ENCODE measurements around the gene JUP.
A peak's percentile ranks its signal among the peaks of the same experiment; 100 is the strongest.

Gene JUP

DNA sequence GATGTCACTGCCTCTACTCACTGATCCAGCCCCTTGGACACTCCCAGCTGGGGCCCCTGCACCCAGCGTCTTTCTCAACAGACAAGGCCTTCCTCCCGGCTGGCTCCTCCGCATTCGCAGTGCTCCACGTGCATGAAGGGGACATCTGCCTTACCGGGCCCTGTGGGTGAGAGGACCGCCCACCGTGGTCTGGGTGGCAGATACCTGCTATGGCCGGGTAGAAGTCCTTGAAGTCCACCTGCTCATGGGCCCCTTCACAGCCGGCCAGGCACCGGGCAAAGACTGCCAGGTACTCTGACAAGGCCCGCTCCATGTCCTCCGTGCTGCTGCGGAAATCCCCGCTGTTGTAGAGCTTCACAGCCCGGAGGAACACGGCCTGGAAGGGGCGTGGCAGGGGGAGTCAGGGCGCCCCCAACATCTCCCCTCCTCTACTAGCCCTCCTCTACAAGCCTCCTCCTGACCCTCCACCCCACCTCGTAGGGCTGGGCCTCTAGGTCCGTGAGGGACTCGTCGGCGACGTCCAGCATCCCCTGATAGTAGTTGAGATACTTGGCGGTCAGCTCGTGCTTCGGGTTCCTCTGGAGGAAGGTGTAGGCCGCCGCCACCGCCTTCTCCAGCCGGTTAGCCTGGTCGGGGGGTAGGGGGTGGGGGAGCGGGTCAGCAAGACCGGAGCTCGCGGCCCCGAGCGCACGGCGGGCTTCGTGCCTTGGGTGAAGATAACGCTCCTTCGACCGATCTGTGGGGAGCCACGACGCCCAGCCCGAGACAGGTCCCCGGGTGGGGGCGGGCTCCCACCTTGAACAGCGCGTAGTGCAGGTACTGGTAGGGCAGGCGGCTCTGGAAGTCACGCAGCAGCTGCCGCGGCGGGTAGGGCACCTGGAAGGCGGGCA, 24.4 kb upstream of the JUP start:
- peak; percentile 19 for DNase-seq (ENCODE audit: low spot score)

DNA sequence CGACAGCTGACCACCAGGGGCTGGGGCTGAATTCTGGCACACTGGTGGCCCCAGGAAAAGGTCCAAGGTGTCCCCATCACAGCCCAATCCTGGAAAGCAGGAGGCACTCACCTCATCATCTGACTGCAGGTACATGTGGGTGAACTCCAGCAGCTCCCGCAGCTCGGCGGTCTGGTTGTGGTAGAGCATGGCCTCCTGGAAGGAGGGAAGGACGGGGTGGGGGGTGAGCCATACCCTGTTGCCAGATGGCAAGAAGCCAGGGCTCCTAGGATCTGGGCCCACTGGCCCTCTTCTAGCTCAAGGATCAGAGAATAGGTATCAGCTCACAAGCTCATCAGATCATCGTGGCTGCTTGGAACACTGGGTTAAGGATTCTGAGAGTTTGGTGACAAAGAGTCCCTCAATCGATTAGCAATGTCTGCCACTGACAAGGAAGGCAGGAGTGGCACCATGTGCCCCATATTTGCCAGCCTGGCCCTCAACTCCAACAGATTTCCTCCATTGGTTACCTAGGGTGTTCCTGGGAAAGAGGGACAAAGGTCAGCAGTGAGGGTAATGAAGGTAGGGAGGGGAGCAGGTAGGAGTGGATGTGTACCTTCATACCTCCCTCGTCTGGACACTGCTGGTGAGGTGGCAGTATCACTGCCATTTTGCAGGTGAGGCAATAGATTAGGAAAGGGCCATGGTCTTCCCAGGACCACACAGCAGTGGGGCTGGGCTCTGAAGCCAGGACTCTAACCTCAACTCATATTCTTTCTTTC, 20.4 kb upstream of the JUP start:
- no peak for DNase-seq (ENCODE audit: low spot score)

DNA sequence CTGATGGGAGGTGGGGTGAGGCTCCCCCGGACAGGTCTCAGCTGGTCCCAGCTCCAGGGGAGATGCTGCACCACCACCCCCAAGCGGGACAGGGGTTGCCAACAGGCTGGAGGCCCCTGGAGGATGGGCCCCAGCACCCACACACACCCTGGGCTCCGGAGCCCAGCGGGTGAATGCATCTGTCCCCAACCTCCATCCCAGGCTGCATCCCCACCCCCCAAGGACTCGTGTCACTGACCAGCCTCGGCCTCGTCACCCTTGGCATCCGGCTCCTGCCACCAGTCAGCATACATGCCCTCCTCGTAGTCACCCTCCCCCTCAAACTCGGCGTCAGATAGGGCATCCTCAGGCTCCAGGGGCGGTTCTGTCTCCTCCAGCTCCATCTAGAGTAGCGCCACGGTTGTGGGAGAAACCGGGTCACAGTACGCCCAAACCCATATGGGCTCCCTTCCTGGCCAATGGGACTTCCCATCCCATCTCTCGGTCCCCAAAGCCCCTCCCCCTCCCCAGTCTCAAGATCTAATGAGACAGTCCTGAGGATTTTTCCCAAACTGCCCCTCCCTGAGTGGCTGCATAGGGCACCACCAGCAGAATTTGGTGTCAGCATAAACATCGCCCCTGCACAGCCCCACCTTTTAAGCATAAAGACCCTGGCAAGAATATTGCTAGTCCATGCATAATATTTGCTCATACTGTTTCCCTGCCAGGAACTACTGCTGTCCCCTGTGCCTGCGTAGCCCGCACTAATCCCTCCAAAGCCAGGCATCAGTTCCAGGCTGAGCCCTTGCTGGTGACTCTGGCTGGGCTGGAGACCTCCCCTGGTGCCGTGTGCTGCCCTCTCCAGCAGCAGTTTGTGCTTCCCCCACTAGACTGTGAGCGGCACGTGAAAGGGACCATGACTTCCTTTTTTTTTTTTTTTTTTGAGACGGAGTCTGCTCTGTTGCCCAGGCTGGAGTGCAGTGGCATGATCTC, 16.8 kb upstream of the JUP start:
- no peak for DNase-seq (ENCODE audit: low spot score)

DNA sequence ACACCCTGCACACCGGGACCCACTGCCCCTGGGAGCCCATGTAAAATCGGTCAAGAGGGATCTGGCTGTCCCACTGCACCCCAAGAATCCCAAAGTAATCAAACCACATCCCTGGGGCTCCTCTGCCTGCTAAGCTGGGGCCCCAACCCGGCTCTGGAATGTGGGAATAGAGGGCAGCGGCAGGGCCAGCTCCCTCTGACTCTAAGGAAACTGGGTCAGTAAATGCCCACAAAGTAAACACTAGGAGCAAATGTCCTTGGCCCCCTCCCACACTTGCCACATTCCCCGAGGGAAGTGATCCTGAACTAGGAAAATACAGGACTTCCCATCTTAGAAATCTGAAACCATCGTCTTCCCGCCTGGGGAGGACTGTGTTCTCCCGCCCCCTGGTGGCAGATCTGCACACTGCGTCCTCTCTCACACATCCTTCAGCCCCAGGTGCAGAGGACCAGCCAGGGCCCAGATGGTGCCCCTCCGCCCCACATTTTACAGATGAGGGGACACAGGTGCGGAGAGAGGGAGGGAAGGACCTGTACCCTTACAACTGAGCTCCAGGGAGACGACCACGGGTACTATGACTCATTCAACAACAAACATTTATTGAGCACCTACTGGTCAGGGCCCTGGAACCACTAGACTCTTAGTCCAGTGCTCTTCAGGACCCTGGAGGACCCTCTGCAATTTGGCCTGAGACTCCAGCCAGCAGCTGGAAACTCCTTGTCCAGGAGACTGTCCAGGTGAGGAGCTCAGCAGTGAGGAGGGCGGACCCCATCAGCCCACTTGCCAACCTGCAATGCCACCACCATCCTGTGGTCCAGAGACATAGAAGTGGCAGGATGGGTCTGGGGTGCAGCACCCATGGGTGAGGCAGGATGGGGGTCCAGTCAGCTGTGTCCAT, 15.1 kb upstream of the JUP start:
- DNase-seq (ENCODE audit: low spot score): peak; percentile 71

DNA sequence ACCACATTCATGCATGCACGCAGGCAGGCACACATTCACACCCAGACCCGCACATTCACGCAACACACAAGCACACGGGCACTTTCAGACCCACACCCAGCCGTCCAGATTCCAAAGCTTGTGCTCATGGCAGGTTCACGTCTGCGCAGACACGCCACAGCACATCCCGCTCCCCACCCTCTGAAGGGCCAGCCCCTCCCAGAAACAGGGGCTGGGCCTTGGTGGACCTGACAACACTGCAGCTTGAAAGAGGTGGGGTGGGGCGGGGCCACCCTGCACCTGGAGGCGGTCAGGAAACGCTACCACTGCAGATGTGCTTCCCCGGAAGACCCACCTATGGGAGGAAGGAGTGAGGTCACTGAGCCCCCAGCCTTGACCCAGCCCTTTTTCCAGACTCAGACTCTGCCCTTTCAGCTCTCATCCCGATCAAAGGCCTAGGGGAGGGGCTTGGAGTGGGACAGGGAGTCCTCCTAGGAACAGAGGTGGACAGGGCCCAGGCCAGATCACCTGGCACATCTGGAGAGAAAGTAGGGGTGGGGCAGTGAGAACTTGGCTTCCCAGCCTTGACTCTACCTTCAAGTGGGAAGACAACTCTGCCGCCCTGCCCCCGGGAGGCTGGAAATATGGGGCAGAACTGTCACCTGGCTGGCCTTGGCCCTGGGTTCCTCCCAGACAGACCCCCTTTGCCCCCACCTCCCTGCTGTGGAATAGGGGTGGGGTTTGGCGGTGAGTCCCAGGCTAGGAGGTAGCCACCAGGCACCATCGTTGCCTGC, 14.3 kb upstream of the JUP start:
- no peak for DNase-seq (ENCODE audit: low spot score)

DNA sequence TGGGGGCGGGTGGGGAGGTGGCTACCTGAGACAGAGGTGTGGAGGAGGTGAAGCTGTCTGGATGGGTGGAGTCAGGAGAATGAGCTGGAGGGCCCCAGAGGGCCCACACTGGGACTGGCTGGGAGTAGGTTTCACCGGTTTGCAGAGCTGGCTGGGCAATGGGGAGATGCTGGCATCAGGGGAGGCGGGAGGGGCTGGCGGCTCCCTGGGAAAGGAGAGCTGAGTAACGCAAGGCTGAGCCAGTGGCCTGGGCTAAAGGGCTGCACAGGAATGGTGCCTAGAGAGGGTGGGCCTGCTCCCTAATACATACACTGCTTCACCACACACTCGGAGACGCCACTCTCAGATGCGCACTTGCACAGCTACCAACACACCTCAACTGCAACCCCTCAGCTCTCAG, 12.9 kb upstream of the JUP start:
- no peak for DNase-seq (ENCODE audit: low spot score)

DNA sequence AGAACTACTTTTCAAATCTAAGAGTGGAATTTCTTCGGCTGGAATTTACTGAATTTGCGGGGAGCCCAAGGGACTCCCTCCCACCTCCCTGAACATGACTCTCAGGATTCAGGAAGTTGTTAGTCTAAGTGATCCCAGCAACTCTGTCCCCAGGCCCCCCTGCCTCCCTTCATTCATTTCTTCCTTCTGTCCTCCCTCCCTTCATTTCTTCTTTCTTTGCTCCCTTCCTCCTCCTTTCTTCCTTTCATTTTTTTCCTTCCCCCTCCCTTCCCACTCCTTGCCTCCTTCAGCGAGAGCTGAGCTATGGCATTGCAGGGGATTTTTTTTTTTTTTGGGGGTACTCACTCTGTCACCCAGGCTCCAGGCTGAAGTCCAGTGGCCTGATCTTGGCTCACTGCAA, 10.9 kb upstream of the JUP start:
- no peak for DNase-seq (ENCODE audit: low spot score)

DNA sequence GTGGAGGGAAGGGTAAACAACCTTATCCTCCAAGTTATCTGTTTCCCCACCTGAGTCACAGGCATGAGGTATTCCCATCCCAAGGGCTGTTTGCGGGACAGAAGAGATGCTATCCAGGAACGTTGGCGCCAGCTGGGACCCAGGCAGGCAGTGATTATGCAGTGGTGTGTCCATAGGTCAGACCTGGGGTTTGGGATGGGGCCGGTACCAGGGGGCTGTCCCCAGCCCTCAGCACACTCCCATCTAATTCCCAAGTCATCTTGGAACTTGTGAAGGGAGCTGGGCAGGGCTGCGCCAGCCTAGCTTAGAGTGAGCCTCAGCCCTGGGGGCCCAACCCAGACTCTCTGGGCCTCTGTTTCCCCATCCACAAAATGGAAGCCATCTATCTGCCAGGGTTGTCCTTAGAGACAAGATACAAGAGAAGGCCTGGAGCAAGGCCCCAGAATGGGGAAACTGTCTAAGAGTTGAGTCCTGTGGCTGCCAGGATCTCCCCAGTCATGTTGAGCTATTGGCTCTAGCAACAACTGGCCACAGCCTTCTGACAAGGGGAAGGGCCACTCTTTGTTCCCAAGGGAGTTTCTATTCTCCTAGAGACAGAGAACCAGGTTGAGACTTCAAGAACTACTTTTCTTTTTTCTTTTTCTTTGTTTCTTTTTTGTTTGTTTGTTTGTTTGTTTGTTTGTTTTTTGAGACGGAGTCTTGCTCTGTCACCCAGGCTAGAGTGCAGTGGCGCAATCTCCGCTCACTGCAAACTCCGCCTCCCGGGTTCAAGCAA, 9.8 kb upstream of the JUP start:
- no peak for DNase-seq (ENCODE audit: low spot score)

DNA sequence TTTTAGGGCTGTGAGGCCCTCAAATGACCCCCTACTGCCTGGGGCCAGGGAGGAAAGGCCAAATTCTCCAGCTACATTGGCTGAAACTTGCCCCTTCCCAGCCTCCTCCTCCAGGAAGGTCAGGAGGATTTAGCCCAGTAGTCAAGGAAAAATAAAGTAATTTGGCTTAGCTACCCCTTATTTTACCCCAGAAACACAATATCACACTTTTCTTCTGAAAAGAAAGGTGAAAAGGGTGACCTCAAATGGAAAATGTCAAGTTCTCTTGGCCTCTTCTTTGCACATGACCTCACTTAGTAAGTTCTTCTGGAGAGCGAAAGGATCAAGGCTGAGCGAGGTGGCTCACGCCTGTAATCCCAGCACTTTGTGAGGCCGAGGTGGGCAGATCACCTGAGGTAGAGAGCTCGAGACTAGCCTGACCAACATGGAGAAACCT, 8.0 kb upstream of the JUP start:
- no peak for DNase-seq (ENCODE audit: low spot score)

DNA sequence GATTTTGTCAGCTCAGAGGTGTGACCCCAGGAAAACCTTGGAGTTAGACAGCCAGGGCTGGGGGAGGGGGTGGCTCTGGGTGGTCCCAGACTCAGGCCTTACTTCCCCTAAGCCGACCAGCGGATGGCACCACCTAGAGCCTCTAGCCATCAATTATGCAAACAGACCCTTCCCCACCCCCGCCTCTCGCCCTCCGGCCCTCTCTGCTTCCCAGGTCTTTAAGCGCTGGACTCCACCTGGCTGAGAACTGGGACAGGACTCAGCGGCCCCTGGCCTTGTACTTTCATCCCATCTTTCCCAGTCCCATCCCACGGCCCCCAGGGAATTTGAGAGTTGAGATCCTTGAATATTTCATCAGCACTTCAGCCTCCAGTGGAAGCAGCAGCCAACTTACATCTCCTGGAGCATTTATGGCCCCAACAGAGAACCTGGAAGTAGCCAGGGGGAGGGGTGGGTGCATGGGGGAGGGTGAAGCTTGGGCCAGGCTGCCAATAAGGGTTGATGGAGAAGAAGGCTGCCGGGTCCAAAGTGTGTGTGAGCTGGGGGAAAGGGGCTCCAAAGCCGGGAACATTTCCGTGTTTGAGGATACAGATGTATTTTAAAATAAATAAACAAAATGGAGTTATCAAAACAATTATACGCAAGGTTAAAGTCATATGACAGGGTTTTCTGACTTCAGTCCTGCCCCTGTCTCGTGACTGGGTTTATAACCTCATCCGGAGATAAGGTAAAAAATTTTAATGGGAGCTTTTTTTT, 7.5 kb upstream of the JUP start:
- no peak for DNase-seq (ENCODE audit: low spot score)

DNA sequence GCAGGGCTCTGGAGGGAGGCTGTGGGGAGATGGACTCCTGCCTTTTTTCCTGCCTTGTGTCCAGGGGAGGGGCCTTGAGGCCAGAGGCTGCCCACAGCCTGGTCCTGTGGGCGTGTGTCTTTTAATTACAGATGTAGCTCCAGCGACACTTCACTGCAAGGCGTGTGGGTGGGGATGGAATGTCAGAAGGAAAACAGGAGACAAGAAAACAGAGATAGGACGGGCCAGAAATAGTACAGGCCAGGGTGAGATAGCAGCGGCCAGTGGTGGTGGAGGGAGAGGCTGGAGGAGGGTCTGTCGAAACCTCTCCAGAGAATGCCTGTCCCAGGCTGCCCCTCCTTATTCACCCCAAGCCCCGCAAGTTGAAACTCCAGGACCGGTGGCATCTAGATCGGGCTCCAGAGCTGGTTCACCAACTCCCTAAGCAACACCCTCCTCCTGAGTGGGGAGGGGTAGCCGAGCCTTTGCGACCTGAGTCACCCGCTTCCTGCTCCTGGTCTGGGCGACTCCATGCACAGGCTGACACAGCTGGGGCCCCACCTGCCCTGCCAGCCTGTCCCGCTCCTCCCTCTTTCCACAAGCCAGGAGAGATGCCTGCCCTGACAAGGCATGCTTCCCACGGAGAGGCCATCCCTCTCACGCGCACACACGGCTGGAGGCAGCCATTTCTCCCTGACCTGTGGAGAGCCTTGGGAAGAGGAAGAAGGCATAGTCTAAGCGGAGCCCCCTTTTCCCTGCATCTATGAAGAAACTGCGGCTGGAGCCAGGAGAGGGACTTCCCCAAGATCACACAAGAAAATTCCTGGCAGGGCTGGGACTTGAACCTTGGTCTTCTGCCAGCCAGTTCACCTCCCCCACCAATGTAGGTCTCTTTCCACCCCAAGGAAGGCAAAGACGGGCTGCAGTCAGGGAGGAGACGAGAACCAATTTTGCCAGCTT, 6.6 kb upstream of the JUP start:
- no peak for DNase-seq (ENCODE audit: low spot score)

DNA sequence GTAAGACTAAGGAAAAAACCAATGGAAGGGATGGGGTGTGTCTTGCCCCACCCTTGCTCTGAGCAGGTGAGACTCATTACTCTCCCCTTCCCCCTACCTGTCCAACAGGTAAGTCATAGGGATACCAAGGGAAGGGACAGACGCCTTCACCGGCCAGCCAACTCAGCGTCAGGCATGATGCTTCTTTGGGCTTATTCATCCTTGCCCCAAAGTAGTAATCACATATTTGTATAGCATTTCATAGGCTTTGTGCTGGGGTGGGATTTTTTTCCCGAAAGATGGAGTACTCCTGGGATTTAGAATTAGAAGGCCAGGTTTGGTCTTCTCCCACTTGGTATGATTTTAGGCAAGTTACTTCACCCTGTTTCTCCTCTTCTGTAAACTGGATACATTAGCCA, 509 bp upstream of the JUP start:
- DNase-seq (ENCODE audit: low spot score): no peak

DNA sequence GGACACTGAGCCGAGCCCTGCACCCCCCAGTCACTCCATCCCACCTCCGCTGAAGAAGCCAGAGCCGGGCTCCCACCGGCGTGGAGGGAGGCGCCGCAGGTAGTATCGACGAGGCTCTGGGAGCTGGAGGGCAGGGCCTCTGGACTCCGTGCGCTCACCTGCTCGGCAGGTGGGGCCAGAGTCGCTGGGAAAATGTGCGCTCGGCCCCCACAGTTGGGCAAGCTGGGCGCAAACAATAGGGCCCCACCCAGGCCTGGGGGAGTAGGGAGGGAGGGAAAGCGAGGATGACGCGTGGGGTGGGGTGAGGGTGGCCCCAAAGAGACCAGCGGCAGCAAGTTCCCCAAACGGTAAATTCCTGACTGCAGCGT, 668 bp downstream of the JUP start:
- DNase-seq (ENCODE audit: low spot score): no peak

DNA sequence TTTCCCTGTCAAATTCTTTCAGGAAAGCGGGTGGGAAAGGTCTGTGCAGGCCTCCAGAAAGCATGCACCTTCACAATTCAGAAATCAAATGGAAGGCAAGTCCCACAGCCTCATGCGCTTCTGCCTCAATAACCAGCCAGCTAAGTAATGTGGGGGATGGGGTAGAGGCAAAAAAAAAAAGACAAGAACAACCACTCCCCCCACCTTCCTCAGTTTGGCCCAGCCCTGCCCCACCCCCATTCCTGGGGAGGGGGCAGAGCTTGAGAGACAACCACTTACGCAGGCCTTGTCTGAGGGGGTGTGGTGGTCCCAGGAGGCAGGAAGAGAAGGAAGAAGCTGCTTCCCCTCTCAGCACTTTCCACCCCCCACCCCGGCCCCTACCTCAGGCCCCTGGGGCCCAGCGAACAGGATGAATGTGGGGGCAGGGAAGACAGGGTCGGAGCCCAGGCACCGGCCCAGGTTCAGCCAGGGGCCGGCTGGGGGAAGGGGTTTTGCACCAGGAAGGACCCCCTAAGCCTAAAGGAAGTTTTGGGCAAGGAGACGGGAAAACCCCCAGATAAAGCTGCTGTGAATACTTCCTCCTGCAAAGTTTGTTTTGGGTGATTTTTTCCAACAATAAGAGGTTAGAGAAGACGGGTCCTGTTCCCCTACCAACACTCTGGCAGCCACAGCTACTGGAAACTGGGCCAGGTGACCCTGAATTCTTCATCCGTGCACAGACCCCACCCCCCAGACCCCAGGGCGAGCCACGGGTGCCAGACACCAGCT, 1.2 kb downstream of the JUP start:
- no peak for DNase-seq (ENCODE audit: low spot score)

DNA sequence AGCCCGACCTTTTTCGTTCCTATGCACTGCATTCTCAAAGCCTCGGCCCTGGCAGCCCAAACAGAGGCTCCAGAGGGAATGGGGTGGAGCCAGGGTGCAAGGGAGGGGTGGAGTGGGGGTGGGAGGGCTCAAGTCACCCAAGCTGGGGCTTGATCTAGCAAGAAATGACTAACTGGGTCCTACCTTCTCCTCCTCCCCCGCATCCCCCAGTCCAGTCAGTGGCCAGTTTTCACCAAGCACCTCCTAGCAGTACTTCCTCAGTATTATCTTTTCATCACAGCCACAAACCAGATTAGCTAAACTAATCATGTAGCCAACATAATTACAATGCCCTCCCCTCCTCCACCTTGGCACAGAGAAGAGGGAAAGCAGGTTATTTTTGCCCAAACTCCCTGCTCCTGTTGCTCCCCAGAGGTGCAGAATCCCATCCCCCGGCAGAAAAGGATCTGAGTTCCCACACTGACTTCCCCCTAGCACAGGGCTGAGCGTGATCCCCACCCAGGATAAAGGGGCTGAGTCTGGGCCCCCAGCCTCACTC, 2.2 kb downstream of the JUP start:
- peak; percentile 20 for DNase-seq (ENCODE audit: low spot score)

DNA sequence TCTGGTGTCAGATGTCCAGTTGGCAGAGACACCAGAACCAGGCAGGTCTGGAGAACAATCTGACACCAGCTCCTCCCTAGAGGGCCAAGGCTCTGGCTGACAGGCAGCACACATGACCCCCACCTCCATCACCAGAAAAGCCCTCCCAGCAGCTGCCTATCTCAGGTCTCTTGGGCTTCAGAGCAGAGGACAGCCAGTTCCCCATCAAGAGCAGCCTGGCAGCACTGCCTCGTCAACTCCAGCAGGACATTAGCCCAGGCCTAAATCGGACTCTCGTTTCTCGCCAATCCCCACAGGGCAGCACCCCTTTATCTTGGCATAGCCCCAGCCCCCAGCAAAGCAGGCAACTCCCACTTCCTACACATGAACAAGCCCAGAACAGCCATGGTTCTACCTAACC, 4.4 kb downstream of the JUP start:
- no peak for DNase-seq (ENCODE audit: low spot score)
